Omental fat pad (tissue), 4 donors: ENCODE data around the gene MVB12B. TPM values are rescaled to one million over a fixed set of nuclear protein-coding genes. Genes with fewer than 3 reads are reported as not detected.

Experiments
- ATAC-seq: fragments of 150-250 bp; one replicate; pipeline ENCODE4 v1.9.1; 2016; ENCODE audit warnings: mild to moderate bottlenecking, moderate library complexity; ENCODE audit not compliant: low FRiP score
- DNase-seq: peaks from one replicate; pipeline ENCODE4 v3.0.0-alpha.2; 2019; ENCODE audit warnings: low spot score
- total RNA-seq, 4 donors: library from RNA; depleted of rRNA; stranded (reverse); fragments of >200 nt; gene quantifications; one replicate each; pipeline ENCODE4 v1.1.0, GENCODE V29; 2016
- TF ChIP-seq, protein P1 (sequence below), 3 donors: fragments of 450-650 bp; IDR thresholded peaks; one replicate each; pipeline ENCODE4 v1.5.1; 2016 to 2017; ENCODE audit warnings: antibody characterized with exemption in 3 of 3, mild to moderate bottlenecking in 3 of 3, moderate library complexity in 2 of 3

The MVB12B gene
- total RNA-seq, 4 donors from 2014 or later: 5.5 to 21.4 (median 11.6) TPM

DNA sequence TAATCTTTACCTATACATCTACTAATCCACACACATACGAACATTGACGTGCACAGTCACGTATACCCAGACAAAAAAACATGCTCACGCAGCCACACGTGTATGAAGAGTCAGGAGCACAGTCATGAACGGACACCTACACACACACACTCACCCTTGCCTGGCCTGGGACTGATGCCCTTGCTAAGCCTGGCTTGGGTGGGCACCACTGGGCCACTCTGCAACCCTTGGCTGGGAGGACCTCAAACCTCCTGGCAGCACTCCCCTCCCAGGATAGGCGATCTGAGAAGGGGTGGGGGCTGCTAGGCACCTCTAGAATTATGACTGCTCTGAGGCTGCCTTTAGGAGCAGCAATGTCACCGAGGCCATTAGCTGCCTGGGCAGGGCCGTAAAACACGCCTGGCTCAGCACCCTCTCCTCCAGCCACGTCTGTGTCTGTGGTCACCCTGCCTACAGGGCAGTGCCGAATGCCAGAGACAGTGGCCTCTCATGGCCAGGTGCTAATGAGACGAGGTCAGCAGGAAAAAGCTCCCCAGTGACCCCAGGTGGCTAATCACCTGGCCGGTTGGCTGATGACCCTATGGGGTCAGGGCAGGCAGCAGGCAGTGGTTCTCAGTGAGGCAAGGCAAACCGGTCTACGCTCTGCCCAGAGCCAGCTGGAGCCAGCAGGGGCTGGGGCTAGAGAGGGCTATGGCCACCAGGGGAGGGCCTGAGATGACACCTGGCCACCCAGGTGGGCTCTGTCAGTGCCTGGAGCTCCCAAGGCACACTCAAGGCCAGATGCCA is 33.7 kb upstream of the MVB12B start:
- no peak for ATAC-seq
- no peak for DNase-seq
- TF ChIP-seq, protein P1, sequence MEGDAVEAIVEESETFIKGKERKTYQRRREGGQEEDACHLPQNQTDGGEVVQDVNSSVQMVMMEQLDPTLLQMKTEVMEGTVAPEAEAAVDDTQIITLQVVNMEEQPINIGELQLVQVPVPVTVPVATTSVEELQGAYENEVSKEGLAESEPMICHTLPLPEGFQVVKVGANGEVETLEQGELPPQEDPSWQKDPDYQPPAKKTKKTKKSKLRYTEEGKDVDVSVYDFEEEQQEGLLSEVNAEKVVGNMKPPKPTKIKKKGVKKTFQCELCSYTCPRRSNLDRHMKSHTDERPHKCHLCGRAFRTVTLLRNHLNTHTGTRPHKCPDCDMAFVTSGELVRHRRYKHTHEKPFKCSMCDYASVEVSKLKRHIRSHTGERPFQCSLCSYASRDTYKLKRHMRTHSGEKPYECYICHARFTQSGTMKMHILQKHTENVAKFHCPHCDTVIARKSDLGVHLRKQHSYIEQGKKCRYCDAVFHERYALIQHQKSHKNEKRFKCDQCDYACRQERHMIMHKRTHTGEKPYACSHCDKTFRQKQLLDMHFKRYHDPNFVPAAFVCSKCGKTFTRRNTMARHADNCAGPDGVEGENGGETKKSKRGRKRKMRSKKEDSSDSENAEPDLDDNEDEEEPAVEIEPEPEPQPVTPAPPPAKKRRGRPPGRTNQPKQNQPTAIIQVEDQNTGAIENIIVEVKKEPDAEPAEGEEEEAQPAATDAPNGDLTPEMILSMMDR (IDR thresholded peaks at IDR 0.05): no peak

DNA sequence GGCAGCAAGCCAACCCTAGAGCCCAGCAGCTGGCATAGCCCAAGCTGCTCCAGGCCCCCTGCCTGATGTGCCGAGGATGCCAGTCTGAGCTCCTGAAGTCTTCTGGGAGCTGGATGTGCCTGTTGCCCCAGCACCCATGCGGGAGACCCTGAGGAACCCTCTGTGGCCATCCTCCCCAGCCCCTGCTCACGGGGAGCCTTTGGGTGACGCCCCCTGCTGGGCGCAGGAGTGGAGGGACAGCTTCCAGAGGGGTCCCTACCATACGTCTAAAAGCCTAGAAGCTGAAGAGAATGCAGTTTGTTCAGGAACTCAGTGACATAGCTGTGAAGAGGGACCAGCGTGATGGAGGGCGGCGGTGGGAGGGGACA is 33.1 kb upstream of the MVB12B start:
- ATAC-seq (no peak), DNase-seq (no peak)
- TF ChIP-seq, protein P1 (IDR thresholded peaks at IDR 0.05): no peak

DNA sequence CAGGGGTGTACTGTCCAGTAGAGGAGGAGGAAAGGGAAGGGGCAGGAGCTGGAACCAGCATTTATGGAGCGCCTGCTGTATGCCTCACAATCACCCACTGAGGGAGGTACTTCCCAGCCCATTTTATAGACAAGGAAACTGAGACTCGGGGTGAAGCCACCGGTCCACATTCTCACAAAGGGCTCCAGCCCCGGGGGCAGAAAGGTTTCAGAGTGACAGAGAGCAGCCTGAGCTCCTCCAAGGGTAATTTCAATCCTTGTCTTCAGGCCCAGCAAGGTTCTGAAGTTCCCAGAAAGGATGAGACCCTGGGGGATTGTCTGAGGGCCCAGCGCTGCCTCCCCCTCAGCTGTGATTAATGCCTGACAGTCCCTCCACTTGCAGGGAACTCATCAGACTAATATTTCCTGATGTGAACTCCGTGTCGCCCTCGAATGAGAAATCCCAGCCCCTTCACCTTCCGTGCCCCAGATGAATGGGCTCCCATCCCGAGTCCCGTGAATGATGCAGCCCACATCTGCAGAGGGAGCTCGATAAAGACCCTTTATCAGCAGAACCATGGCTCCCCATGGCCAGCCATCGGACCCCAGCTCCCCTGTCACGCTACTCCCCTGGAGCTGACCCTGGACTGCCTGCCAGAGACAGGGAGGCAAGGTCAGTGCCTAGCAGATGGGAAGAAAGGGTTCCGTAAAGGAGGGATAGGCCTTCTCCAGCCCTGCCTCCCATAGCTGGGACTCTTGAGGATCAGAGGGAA is 32.1 kb upstream of the MVB12B start:
- no peak for DNase-seq
- TF ChIP-seq, protein P1 (IDR thresholded peaks at IDR 0.05): no peak
- ATAC-seq: no peak

DNA sequence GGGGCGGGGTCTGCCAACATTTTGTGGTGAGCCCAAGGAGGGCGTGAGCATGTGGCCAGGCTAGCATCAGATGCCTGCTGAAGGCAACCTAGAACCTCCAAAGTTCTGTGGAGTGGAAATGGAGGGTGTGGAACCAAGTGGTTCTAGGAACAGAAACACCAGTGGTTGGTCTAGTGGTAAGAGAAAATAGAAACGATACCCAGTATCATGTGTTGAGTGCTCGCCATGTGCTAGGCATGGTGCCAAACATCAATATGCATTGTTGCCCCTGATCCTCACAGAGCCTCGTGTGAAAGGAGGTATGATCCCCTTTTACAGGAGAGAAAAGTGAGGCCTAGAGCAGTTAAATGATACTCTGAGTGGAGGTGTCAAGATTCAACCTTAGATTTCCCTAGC is 31.5 kb upstream of the MVB12B start:
- TF ChIP-seq, protein P1 (IDR thresholded peaks at IDR 0.05): no peak
- ATAC-seq (no peak), DNase-seq (no peak)

DNA sequence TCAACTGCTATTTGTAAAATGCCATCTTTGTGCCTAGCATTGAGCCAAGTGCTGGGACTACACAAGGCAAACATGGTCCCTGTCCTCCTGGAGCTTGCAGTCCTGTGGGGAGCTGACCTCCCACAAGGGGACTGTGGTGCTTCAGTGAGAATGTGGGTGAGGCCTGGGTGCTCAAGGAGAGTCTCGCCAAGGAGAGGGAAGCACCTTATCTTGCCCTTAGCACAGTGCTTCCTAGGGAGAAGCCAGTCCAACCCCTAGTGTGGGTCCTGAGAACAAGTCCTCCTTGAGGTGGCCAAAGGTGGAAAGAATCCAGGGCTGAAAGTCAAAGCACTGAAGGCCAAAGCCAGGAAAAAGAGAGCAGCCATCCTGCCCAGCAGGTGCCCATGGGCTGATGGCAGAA is 31.1 kb upstream of the MVB12B start:
- no peak for ATAC-seq

DNA sequence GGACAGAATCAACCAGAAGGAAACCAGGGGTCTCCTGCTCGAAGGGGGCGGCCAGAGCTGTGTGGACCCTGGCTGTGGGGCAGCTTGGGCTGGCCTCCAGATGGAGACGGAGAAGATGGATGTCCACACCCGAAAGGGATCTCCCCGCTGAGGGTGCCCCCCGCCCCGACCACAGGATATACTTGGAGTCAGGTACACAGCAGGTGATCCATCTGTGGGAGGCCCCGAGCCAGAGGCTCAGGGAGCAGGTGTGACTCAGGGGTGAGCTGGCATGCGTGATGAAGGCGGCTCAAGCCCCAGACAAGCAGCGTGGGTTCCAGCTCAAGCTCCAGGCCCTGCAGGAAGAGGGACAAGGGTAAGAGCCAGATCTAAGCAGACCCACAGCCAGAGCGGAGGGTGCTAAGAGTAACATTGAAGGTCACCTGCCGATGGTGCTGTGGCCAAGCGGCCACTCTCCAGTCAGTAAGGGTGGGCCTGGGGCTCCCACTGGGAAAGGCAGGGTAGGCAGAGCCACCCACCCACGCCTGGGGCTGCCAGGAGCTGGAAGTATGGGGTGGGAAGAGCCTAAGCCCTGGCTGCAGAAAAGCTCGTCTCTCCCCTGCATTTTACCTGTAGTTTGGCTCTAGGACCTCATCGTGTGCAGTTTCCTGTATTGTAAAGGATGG is 30.6 kb upstream of the MVB12B start:
- DNase-seq (no peak), ATAC-seq (peak; percentile 10)
- TF ChIP-seq, protein P1 (IDR thresholded peaks at IDR 0.05): no peak

More for the DNA sequence above, 31.1 kb upstream of the MVB12B start:
- no peak for DNase-seq
- TF ChIP-seq, protein P1 (IDR thresholded peaks at IDR 0.05): no peak
